GM12878 (cell line): Measurements from ENCODE around the gene RRP15. TPM values are rescaled to one million over a fixed set of nuclear protein-coding genes. Genes with fewer than 3 reads are reported as not detected.
A peak's percentile ranks its signal among the peaks of the same experiment; 100 is the strongest.

Experiments
- ATAC-seq: fragments of 200-7000 bp; cut with Tn5 transposase; 3 replicates; pipeline ENCODE4 v1.9.1; 2020; ENCODE audit warnings: mild to moderate bottlenecking, moderate library complexity
- BruUV-seq: library from RNA; stranded (reverse); fragments of 400-500 nt; replicated peaks from 2 replicates; lab custom pipeline; 2021; lab: Mats Ljungman, UMichigan
- CTCF ChIA-PET: fragments of 300-600 bp; sonication (Branson Sonifier 250); formaldehyde crosslinking; extraction: SDS; loops from one replicate; lab custom pipeline; 2021; ENCODE audit warnings: inconsistent platforms; lab: Yijun Ruan, JAX
- POLR2A ChIA-PET: fragments of 350-600 bp; formaldehyde crosslinking; extraction: SDS; loops from one replicate; lab custom pipeline; 2021; ENCODE audit warnings: inconsistent platforms; lab: Charles Lee
- RAD21 ChIA-PET: fragments of 300-600 bp; sonication (Branson Sonifier 250); formaldehyde crosslinking; loops from one replicate; lab custom pipeline; 2023; ENCODE audit warnings: antibody characterized with exemption; ENCODE audit not compliant: unreplicated experiment; lab: Charles Lee
- SMC1A ChIA-PET: fragments of 300-600 bp; sonication (Branson Sonifier 250); formaldehyde crosslinking; loops from one replicate; lab custom pipeline; 2023; ENCODE audit not compliant: unreplicated experiment, uncharacterized antibody; lab: Charles Lee
- DNase-seq: peaks from one replicate; pipeline ENCODE4 v3.0.0-alpha.2; 2011; ENCODE audit warnings: low read depth, low spot score
- FAIRE-seq: peaks from 3 replicates; lab custom pipeline; 2011; peaks lifted over from hg19 to GRCh38; lab: Jason Lieb, UNC
- H2AFZ ChIP-seq: 2 replicates; pipeline ENCODE4 v1.6.0; 2011; ENCODE audit warnings: low read depth, low read length, control low read depth; ENCODE audit not compliant: control insufficient read depth
- H3K27ac ChIP-seq: 2 replicates; pipeline ENCODE4 v1.5.1; 2011; ENCODE audit warnings: control low read depth; ENCODE audit not compliant: control insufficient read depth, insufficient read depth
- H3K27me3 ChIP-seq, 2 experiments: replicated peaks in 1 of 2; 2 replicates each; pipeline versions ENCODE4 v1.6.0 to v1.6.1; 2011; ENCODE audit warnings: low read length in 1 of 2; ENCODE audit not compliant: control insufficient read depth in 2 of 2, insufficient read depth in 2 of 2
- H3K36me3 ChIP-seq, 2 experiments: 2 replicates each; pipeline ENCODE4 v1.5.1; 2011; ENCODE audit warnings: low read length in 1 of 2; ENCODE audit not compliant: control insufficient read depth in 2 of 2, insufficient read depth in 2 of 2
- H3K4me1 ChIP-seq: 2 replicates; pipeline ENCODE4 v1.6.1; 2011; ENCODE audit warnings: mild to moderate bottlenecking, low read length, moderate library complexity, mixed read lengths; ENCODE audit not compliant: control insufficient read depth, insufficient read depth
- H3K4me2 ChIP-seq: 2 replicates; pipeline ENCODE4 v1.6.0; 2011; ENCODE audit warnings: control low read depth; ENCODE audit not compliant: control insufficient read depth, insufficient read depth
- H3K4me3 ChIP-seq: fragments of 200-600 bp; sonication (generic); 2 replicates; pipeline ENCODE4 v1.5.1; 2016
- H3K79me2 ChIP-seq: 2 replicates; pipeline ENCODE4 v1.6.0; 2011; ENCODE audit warnings: low read length; ENCODE audit not compliant: control insufficient read depth, insufficient read depth
- H3K9ac ChIP-seq: 2 replicates; pipeline ENCODE4 v1.8.0; 2011; ENCODE audit warnings: low read length, control low read depth, mixed read lengths; ENCODE audit not compliant: control insufficient read depth, insufficient read depth
- H3K9me3 ChIP-seq: replicated peaks from 3 replicates; pipeline ENCODE4 v1.5.1; 2011; ENCODE audit warnings: mild to moderate bottlenecking, low read length; ENCODE audit not compliant: control insufficient read depth, insufficient read depth
- H4K20me1 ChIP-seq: 2 replicates; pipeline ENCODE4 v1.6.0; 2011; ENCODE audit not compliant: control insufficient read depth, insufficient read depth
- CHD2 ChIP-seq: IDR thresholded peaks from 2 replicates; pipeline ENCODE4 v1.6.1; 2011; ENCODE audit warnings: low read depth, low read length, improper control_type of control experiment, borderline replicate concordance
- ZNF24 ChIP-seq: fragments of 450-650 bp; IDR thresholded peaks from 2 replicates; pipeline ENCODE4 v1.6.1; 2017; ENCODE audit warnings: antibody characterized with exemption, mild to moderate bottlenecking
- WGBS: methylation state at CpG from one replicate; pipeline ENCODE4 v1.1.6; 2016; ENCODE audit warnings: low lambda C conversion rate; ENCODE audit not compliant: insufficient replicate concordance, insufficient coverage; ENCODE audit errors: missing lambda C conversion rate; 5-methylcytosine and 5-hydroxymethylcytosine counted together
- in situ Hi-C: fragments of 300-500 bp; cut with MboI; formaldehyde crosslinking; loops from 9 replicates; pipeline ENCODE4 v1.14.3; 2018; ENCODE audit warnings: mixed read lengths
- intact Hi-C: fragments of 100-400 bp; cut with micrococcal nuclease; formaldehyde crosslinking; loops from one replicate; pipeline ENCODE4 v1.14.2; 2022; ENCODE audit not compliant: unreplicated experiment
- polyA plus RNA-seq, 11 experiments: library from polyadenylated mRNA; depleted of rRNA in 4 of 11; unstranded in 6 of 11; stranded (reverse) in 5 of 11; fragments of >200 nt; fragmentation: Nextera tagmentation in 4 of 11; fragmentation: Illumina TruSeq in 1 of 11; extraction: Ambion mirVana in 4 of 11; extraction: Trizol in 1 of 11; gene quantifications; 1 replicate in 1 of 11; 2 replicates in 10 of 11; pipeline versions ENCODE4 v1.2.1 to v1.2.3, GENCODE V29; 2011 to 2016; ENCODE audit warnings: inconsistent platforms in 2 of 11, missing spikeins in 2 of 11, low read depth in 1 of 11
- total RNA-seq, 4 experiments: library from RNA; depleted of rRNA in 3 of 4; stranded (reverse); fragments of >200 nt in 3 of 4; fragmentation: Illumina TruSeq in 1 of 4; extraction: Trizol in 1 of 4; gene quantifications; 2 replicates each; pipeline versions ENCODE4 v1.2.1 to v1.2.3, GENCODE V29; 2013 to 2021
- TF ChIP-seq, protein P1 (sequence below): IDR thresholded peaks from 2 replicates; pipeline ENCODE4 v1.6.1; 2012; ENCODE audit warnings: low read length, inconsistent platforms
- TF ChIP-seq, protein P2 (sequence below): fragments of 450-650 bp; formaldehyde crosslinking; IDR thresholded peaks from 2 replicates; pipeline ENCODE4 v1.5.0; 2022; ENCODE audit warnings: mild to moderate bottlenecking, missing genetic modification characterization
- TF ChIP-seq, protein P3 (sequence below): fragments of 450-650 bp; IDR thresholded peaks from 2 replicates; pipeline ENCODE4 v1.6.1; 2017; ENCODE audit warnings: mild to moderate bottlenecking
- TF ChIP-seq, protein P4 (sequence below): fragments of 450-650 bp; IDR thresholded peaks from 2 replicates; pipeline ENCODE4 v1.6.1; 2017; ENCODE audit warnings: mild to moderate bottlenecking, low read depth, inconsistent platforms; ENCODE audit not compliant: poor library complexity, severe bottlenecking
- TF ChIP-seq, protein P5 (sequence below): fragments of 450-650 bp; formaldehyde crosslinking; IDR thresholded peaks from 2 replicates; pipeline ENCODE4 v1.4.0; 2022; ENCODE audit warnings: mild to moderate bottlenecking, moderate library complexity

The RRP15 gene
- total and polyA plus RNA-seq, 10 of the 15 experiments (the other 5 are each of a cell fraction or from before 2014, with no cell fraction given) = 5.6 to 37.8 (median 19.1) TPM

DNA sequence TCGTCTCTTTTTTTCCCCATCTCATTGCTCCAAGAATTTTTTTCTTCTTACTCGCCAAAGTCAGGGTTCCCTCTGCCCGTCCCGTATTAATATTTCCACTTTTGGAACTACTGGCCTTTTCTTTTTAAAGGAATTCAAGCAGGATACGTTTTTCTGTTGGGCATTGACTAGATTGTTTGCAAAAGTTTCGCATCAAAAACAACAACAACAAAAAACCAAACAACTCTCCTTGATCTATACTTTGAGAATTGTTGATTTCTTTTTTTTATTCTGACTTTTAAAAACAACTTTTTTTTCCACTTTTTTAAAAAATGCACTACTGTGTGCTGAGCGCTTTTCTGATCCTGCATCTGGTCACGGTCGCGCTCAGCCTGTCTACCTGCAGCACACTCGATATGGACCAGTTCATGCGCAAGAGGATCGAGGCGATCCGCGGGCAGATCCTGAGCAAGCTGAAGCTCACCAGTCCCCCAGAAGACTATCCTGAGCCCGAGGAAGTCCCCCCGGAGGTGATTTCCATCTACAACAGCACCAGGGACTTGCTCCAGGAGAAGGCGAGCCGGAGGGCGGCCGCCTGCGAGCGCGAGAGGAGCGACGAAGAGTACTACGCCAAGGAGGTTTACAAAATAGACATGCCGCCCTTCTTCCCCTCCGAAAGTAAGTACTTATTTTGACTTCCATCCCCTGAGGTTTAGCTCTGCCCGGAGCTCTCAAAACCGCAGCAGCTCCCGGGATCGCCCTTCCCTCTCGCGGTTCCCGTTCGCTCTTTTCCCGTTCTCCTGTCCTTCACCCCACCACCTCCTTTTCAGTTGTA lies 61.5 kb downstream of the RRP15 start (continued):
- TF ChIP-seq, protein P1, sequence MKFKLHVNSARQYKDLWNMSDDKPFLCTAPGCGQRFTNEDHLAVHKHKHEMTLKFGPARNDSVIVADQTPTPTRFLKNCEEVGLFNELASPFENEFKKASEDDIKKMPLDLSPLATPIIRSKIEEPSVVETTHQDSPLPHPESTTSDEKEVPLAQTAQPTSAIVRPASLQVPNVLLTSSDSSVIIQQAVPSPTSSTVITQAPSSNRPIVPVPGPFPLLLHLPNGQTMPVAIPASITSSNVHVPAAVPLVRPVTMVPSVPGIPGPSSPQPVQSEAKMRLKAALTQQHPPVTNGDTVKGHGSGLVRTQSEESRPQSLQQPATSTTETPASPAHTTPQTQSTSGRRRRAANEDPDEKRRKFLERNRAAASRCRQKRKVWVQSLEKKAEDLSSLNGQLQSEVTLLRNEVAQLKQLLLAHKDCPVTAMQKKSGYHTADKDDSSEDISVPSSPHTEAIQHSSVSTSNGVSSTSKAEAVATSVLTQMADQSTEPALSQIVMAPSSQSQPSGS = no peak
- TF ChIP-seq, protein P2, sequence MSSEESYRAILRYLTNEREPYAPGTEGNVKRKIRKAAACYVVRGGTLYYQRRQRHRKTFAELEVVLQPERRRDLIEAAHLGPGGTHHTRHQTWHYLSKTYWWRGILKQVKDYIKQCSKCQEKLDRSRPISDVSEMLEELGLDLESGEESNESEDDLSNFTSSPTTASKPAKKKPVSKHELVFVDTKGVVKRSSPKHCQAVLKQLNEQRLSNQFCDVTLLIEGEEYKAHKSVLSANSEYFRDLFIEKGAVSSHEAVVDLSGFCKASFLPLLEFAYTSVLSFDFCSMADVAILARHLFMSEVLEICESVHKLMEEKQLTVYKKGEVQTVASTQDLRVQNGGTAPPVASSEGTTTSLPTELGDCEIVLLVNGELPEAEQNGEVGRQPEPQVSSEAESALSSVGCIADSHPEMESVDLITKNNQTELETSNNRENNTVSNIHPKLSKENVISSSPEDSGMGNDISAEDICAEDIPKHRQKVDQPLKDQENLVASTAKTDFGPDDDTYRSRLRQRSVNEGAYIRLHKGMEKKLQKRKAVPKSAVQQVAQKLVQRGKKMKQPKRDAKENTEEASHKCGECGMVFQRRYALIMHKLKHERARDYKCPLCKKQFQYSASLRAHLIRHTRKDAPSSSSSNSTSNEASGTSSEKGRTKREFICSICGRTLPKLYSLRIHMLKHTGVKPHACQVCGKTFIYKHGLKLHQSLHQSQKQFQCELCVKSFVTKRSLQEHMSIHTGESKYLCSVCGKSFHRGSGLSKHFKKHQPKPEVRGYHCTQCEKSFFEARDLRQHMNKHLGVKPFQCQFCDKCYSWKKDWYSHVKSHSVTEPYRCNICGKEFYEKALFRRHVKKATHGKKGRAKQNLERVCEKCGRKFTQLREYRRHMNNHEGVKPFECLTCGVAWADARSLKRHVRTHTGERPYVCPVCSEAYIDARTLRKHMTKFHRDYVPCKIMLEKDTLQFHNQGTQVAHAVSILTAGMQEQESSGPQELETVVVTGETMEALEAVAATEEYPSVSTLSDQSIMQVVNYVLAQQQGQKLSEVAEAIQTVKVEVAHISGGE (CRISPR knock-in tag) = no peak

DNA sequence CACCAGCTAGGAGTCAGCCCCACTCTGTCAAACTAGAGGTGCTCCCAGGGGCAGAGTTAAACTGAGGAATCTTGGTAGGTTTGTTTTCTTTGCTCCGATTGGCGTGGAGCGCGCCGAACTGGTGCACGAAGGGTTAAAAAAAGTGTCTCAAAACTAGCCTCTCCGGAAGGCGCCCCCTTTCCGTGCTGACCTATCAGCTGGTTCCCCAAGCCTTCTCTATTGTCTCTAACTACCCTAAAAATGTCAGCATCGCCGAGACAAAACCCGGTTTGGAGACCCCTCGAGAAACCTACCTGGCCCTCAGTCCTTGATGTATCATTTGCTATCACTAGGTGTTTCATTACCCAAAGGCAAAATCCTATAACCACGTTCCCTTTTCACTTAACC lies 62.2 kb downstream of the RRP15 start:
- Histone ChIP-seq H3K27ac (no peak overlapping the region), H4K20me1 (no peaks in the 10 kb centered on the region), H3K27me3 (peaks cover 3 to 21% of the 10 kb centered on the region in 2 experiments), H2AFZ (no peak overlapping the region), H3K4me3 (peak overlapping the region; percentile 67; the same call in 1 of the 2 replicates), H3K4me2 (peak overlapping the region; percentile 98), H3K9ac (no peak overlapping the region), H3K36me3 (no peaks in the 10 kb centered on the region), H3K9me3 (no peaks in the 10 kb centered on the region), H3K79me2 (no peaks in the 10 kb centered on the region), H3K4me1 (peaks cover 6% of the 10 kb centered on the region)
- RAD21 ChIA-PET = no interaction called here
- 7% methylated on average over 14 of the region's 14 CpGs for WGBS
- CTCF ChIA-PET = no interaction called here
- POLR2A ChIA-PET = no interaction called here
- SMC1A ChIA-PET = no interaction called here
- BruUV-seq = no TSS peak
- ATAC-seq = no peak
- DNase-seq = no peak
- intact Hi-C loops (loop anchor here (5.0 kb wide), 1 partner anchor 1220 kb away; no protein-coding TSS in a partner anchor), in situ Hi-C loops (loop anchor here (10.0 kb wide), 2 partner anchors 1217 to 1467 kb away; no protein-coding TSS in a partner anchor)
- no peak for FAIRE-seq
- TF ChIP-seq, protein P3, sequence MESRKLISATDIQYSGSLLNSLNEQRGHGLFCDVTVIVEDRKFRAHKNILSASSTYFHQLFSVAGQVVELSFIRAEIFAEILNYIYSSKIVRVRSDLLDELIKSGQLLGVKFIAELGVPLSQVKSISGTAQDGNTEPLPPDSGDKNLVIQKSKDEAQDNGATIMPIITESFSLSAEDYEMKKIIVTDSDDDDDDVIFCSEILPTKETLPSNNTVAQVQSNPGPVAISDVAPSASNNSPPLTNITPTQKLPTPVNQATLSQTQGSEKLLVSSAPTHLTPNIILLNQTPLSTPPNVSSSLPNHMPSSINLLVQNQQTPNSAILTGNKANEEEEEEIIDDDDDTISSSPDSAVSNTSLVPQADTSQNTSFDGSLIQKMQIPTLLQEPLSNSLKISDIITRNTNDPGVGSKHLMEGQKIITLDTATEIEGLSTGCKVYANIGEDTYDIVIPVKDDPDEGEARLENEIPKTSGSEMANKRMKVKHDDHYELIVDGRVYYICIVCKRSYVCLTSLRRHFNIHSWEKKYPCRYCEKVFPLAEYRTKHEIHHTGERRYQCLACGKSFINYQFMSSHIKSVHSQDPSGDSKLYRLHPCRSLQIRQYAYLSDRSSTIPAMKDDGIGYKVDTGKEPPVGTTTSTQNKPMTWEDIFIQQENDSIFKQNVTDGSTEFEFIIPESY = no peak
- TF ChIP-seq, protein P4, sequence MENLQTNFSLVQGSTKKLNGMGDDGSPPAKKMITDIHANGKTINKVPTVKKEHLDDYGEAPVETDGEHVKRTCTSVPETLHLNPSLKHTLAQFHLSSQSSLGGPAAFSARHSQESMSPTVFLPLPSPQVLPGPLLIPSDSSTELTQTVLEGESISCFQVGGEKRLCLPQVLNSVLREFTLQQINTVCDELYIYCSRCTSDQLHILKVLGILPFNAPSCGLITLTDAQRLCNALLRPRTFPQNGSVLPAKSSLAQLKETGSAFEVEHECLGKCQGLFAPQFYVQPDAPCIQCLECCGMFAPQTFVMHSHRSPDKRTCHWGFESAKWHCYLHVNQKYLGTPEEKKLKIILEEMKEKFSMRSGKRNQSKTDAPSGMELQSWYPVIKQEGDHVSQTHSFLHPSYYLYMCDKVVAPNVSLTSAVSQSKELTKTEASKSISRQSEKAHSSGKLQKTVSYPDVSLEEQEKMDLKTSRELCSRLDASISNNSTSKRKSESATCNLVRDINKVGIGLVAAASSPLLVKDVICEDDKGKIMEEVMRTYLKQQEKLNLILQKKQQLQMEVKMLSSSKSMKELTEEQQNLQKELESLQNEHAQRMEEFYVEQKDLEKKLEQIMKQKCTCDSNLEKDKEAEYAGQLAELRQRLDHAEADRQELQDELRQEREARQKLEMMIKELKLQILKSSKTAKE = no peak
- TF ChIP-seq, protein P5, sequence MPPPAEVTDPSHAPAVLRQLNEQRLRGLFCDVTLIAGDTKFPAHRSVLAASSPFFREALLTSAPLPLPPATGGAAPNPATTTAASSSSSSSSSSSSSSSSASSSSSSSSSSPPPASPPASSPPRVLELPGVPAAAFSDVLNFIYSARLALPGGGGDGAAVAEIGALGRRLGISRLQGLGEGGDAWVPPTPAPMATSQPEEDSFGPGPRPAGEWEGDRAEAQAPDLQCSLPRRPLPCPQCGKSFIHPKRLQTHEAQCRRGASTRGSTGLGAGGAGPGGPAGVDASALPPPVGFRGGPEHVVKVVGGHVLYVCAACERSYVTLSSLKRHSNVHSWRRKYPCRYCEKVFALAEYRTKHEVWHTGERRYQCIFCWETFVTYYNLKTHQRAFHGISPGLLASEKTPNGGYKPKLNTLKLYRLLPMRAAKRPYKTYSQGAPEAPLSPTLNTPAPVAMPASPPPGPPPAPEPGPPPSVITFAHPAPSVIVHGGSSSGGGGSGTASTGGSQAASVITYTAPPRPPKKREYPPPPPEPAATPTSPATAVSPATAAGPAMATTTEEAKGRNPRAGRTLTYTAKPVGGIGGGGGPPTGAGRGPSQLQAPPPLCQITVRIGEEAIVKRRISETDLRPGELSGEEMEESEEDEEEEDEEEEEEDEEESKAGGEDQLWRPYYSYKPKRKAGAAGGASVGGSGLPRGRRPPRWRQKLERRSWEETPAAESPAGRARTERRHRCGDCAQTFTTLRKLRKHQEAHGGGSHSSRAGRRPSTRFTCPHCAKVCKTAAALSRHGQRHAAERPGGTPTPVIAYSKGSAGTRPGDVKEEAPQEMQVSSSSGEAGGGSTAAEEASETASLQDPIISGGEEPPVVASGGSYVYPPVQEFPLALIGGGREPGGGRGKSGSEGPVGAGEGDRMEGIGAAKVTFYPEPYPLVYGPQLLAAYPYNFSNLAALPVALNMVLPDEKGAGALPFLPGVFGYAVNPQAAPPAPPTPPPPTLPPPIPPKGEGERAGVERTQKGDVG (CRISPR knock-in tag) = no peak
- TF ChIP-seq ZNF24 (no peak), CHD2 (no peak)
